ENCODE measurements around the gene ZNF783. TPM values are rescaled to one million over a fixed set of nuclear protein-coding genes. Genes with fewer than 3 reads are reported as not detected.
A peak's percentile ranks its signal among the peaks of the same experiment; 100 is the strongest.

Gene ZNF783
- total and polyA plus RNA-seq, 12 donors = 2.5 to 6.1 (median 3.3) TPM

DNA sequence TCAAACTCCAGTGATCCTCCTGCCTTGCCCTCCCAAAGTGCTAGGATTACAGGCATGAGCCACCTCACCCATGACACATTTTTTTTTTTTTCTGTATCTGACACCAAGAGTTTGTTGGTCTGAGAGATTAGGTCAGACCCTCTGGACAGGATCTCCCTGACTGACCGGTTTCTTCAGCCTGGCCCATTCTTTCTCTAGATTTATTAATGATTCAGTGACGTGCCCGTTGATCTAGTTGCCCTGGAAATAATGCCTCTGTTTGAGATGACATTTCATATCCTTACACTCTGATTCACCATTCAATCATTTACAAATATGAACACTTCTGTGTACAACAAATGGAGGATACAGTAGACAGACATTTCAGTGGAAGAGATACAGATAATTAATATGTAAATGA lies 23.9 kb upstream of the ZNF783 start:
- H3K36me3 ChIP-seq = no peaks in the 10 kb centered on the region
- no peak for TF ChIP-seq CTCF (IDR thresholded peaks at IDR 0.05)
- peaks cover 0 to 11% (median 0%) of the 10 kb centered on the region in 7 donors for H3K27me3 ChIP-seq
- no peak overlapping the region for H3K4me3 ChIP-seq
- peaks cover 0 to 9% (median 4%) of the 10 kb centered on the region in 11 donors for H3K9me3 ChIP-seq
- peaks cover 7 to 26% (median 19%) of the 10 kb centered on the region in 9 donors for H3K4me1 ChIP-seq
- H3K27ac ChIP-seq = no peak overlapping the region
- WGBS, 2 donors = 80% methylated on average over 3 of the region's 3 CpGs
- ATAC-seq (no peak), DNase-seq (no peak)
- intact Hi-C loops (cut with DNase I) = loop anchor here in 2 of 10 donors (2.0 to 5.0 kb wide), 2 partner anchors 41 to 43 kb away; partner anchors contain the start of gene ZNF282 (in 2 of the 2)

DNA sequence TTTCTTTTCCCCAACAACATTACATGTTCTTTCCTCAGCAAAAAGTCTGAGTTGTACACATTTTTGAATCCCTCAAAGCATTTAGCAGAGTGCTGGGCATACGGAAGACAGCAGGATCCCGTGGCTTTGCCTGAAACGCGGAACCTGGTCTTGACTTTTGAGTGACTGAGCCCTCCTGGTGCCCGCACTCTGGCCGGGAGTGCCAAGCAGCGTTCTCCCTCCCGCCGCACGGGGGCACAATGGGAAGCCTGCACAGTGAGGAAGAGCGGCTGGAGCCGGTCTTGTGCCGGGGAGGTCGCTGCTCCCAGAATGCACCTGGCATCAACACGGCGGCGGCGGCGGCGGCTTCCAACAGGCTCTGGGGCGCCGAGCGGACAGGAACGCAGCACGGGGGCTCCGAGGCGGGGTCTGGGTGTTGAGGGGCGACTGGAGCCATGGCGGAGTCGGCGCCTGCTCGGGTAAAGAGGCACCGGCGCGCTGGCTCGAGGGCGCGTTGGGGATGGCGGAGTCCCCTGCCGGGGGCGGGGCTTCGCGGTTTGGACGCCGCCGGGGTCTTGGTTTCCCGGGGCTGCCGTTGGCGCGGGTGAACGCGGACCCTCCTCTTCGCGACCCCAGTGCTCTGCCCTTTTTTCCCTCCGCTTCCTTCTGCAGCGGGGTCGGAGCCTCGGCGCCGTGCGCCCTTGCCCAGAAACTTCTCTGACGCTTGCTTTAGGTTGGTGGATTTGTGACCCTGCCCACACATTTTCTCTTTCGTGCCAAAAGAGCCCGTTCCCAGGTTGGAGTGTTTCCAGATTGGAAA lies 22.5 kb upstream of the ZNF783 start, which contains the start of gene ZNF212:
Gene ZNF212, plus strand, starts transcription at position 307 of the 799 bp plus-strand sequence. Its CDS starts 128 bp downstream, at position 435.
- no peaks in the 10 kb centered on the region for H3K36me3 ChIP-seq
- TF ChIP-seq CTCF (IDR thresholded peaks at IDR 0.05) = peak; percentile 75 to 93 (median 87)
- DNase-seq (peak; percentile 89 to 90), ATAC-seq (peak; percentile 99 to 100 (median 100))
- intact Hi-C loops (cut with DNase I) = loop anchor here in 3 of 10 donors (1.0 to 5.0 kb wide), 3 partner anchors 42 to 45 kb away; partner anchors contain the start of gene ZNF282 (in 3 of the 3)
- WGBS, 2 donors = 0 to 1% methylated on average over 64 of the region's 64 CpGs
- peaks cover 7 to 26% (median 19%) of the 10 kb centered on the region in 9 donors for H3K4me1 ChIP-seq
- peaks cover 0 to 15% (median 4%) of the 10 kb centered on the region in 11 donors for H3K9me3 ChIP-seq
- H3K27ac ChIP-seq = peak within 1 kb of the TSS in 9 of 10 donors; percentile 47 to 81 (median 76)
- H3K4me3 ChIP-seq = peak within 1 kb of the TSS; percentile 63 to 100 (median 94)
- H3K27me3 ChIP-seq = peaks cover 0 to 4% (median 0%) of the 10 kb centered on the region in 7 donors

GRCh38 chr7:149240637-149241036 lies 21.4 kb upstream of the ZNF783 start:
- TF ChIP-seq CTCF (IDR thresholded peaks at IDR 0.05) = no peak
- Histone ChIP-seq H3K27me3 (peaks cover 0 to 4% (median 0%) of the 10 kb centered on the region in 7 donors), H3K4me3 (peak overlapping the region in 9 of 10 donors; percentile 63 to 100 (median 94)), H3K27ac (no peak overlapping the region), H3K36me3 (no peaks in the 10 kb centered on the region), H3K9me3 (peaks cover 0 to 15% (median 4%) of the 10 kb centered on the region in 11 donors), H3K4me1 (peaks cover 7 to 26% (median 19%) of the 10 kb centered on the region in 9 donors)
- intact Hi-C loops (cut with DNase I) = no loop called here
- DNase-seq (no peak), ATAC-seq (no peak)
- 77 to 81% methylated on average over 5 of the region's 5 CpGs for WGBS, 2 donors

DNA sequence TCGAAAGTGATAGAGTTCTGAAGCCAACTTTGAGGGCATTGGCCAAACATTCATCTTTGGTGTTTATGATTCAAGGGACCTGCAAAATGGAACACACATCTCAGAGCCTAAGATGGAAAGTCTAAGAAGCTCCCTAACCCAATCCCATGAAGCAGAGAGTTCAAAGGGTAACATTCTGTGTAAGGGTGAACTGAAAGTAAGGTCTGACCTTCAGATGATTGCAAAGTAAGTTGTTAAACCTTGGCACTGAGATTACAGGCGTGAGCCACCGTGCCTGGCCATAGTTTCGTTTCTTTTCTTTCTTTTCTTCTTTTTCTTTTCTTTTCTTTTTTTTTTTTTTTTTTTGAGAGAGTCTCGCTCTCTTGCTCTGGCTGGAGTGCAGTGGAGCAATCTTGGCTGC lies 20.3 kb upstream of the ZNF783 start:
- intact Hi-C loops (cut with DNase I) = no loop called here
- ATAC-seq (no peak), DNase-seq (no peak)
- H3K27me3 ChIP-seq = no peaks in the 10 kb centered on the region
- 95 to 96% methylated on average over 5 of the region's 5 CpGs for WGBS, 2 donors
- H3K27ac ChIP-seq = no peak overlapping the region
- peaks cover 7 to 26% (median 19%) of the 10 kb centered on the region in 9 donors for H3K4me1 ChIP-seq
- TF ChIP-seq CTCF (IDR thresholded peaks at IDR 0.05) = no peak
- no peaks in the 10 kb centered on the region for H3K36me3 ChIP-seq
- peaks cover 0 to 15% (median 4%) of the 10 kb centered on the region in 11 donors for H3K9me3 ChIP-seq
- H3K4me3 ChIP-seq = no peak overlapping the region
